ENCODE data around the gene VEPH1. TPM values are rescaled to one million over a fixed set of nuclear protein-coding genes. Genes with fewer than 3 reads are reported as not detected.

The VEPH1 gene
- total RNA-seq, 1 experiment from 2014 or later, result 35.1 TPM

DNA sequence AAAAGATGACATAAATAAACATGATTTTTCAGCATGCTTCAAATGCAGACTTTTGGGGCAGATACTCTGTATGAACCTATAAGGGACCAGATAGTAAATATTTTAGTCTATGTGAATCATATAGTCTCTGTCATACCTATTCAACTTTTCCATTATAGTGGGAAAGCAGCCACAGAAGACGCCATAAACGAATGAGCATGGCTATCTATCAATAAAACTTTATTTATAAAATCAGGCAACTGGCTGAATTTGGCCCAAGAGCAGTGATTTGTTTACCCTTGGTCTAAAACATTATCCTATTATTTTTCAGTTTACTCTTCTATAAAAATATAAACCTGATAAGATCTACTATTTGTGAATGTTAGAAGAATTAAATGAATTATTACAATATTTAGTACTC, 25.9 kb upstream of the VEPH1 start:
- BruUV-seq (replicated peaks), result no TSS peak
- H3K27ac Mint-ChIP-seq (ENCODE audit: unreplicated experiment), result no peak overlapping the region
- no peaks in the 10 kb centered on the region for H3K27me3 Mint-ChIP-seq (ENCODE audit: unreplicated experiment)

GRCh38 chr3:157527131-157527881, 24.1 kb upstream of the VEPH1 start:
- no peaks in the 10 kb centered on the region for H3K36me3 Mint-ChIP-seq (ENCODE audit: insufficient read depth, unreplicated experiment)
- TF ChIP-seq CTCF (IDR thresholded peaks at IDR 0.05; ENCODE audit: unreplicated experiment), result no peak
- CTCF ChIA-PET, result interaction anchor here (0.8 to 1.1 kb wide), 2 partner anchors 27 to 323 kb away, joined by 4 to 7 read pairs; no protein-coding TSS in a partner anchor
- peaks cover 15% of the 10 kb centered on the region for H3K4me1 Mint-ChIP-seq (ENCODE audit: low read depth, unreplicated experiment)
- no peaks in the 10 kb centered on the region for H3K27me3 Mint-ChIP-seq (ENCODE audit: unreplicated experiment)
- H3K4me3 Mint-ChIP-seq (ENCODE audit: low read depth, unreplicated experiment), result no peak overlapping the region
- H3K27ac Mint-ChIP-seq (ENCODE audit: unreplicated experiment), result no peak overlapping the region
- no TSS peak for BruUV-seq (replicated peaks)
- H3K9me3 Mint-ChIP-seq (ENCODE audit: low read depth, unreplicated experiment), result no peaks in the 10 kb centered on the region
- no peak for DNase-seq
- intact Hi-C loops (cut with micrococcal nuclease; ENCODE audit: unreplicated experiment), result no loop called here

More for the DNA sequence above, 25.9 kb upstream of the VEPH1 start:
- CTCF ChIA-PET, result no interaction called here
- DNase-seq, result no peak
- intact Hi-C loops (cut with micrococcal nuclease; ENCODE audit: unreplicated experiment), result no loop called here
- no peaks in the 10 kb centered on the region for H3K36me3 Mint-ChIP-seq (ENCODE audit: insufficient read depth, unreplicated experiment)
- no peaks in the 10 kb centered on the region for H3K9me3 Mint-ChIP-seq (ENCODE audit: low read depth, unreplicated experiment)
- H3K4me3 Mint-ChIP-seq (ENCODE audit: low read depth, unreplicated experiment), result no peak overlapping the region
- peaks cover 7% of the 10 kb centered on the region for H3K4me1 Mint-ChIP-seq (ENCODE audit: low read depth, unreplicated experiment)
- no peak for TF ChIP-seq CTCF (IDR thresholded peaks at IDR 0.05; ENCODE audit: unreplicated experiment)

DNA sequence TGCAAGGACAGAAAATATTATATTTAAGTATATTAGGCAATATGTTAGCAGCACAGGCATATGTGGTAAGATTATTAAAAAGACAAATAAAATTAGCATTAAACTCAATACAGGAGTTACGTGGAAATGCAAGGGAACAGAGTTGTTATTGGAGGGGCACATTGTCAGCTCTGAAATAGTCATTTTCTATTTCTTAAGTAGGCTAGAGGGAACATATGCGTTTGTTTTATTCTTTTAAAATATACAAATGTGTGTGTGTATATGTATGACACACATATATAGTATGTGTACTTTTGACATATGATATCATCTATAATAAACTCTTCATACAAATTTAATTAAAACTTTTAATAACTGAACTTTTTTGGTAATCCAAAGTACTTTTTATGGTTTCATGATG, 22.8 kb upstream of the VEPH1 start:
- CTCF ChIA-PET, result no interaction called here

DNA sequence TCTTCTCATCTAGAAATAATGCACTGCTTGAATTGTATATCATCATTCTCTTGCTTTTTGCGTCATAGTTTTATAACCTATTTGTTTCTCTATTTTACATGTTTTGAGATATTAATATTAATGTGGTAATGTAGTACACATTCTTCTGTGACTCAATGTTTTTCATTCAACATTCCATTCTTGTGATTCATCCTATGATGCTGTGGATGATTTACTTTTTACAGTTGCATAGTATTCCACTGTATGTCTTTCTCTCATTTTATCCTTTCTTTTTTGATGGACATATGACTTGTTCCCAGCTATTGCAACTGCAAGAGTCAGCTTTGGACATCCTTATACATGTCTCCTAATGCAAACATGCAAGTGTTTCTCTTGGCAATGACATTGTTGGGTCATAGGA, 20.6 kb upstream of the VEPH1 start:
- no peak for TF ChIP-seq CTCF (IDR thresholded peaks at IDR 0.05; ENCODE audit: unreplicated experiment)
- no peaks in the 10 kb centered on the region for H3K36me3 Mint-ChIP-seq (ENCODE audit: insufficient read depth, unreplicated experiment)
- H3K4me3 Mint-ChIP-seq (ENCODE audit: low read depth, unreplicated experiment), result no peak overlapping the region
- no peak overlapping the region for H3K27ac Mint-ChIP-seq (ENCODE audit: unreplicated experiment)
- H3K27me3 Mint-ChIP-seq (ENCODE audit: unreplicated experiment), result no peaks in the 10 kb centered on the region
- H3K9me3 Mint-ChIP-seq (ENCODE audit: low read depth, unreplicated experiment), result no peaks in the 10 kb centered on the region
- H3K4me1 Mint-ChIP-seq (ENCODE audit: low read depth, unreplicated experiment), result peaks cover 15% of the 10 kb centered on the region
- intact Hi-C loops (cut with micrococcal nuclease; ENCODE audit: unreplicated experiment), result no loop called here
- DNase-seq, result no peak
- no TSS peak for BruUV-seq (replicated peaks)
- CTCF ChIA-PET, result no interaction called here

More for the DNA sequence above, 22.8 kb upstream of the VEPH1 start:
- TF ChIP-seq CTCF (IDR thresholded peaks at IDR 0.05; ENCODE audit: unreplicated experiment), result no peak
- Mint-ChIP-seq H3K4me3 (ENCODE audit: low read depth, unreplicated experiment) (no peak overlapping the region), H3K9me3 (ENCODE audit: low read depth, unreplicated experiment) (no peaks in the 10 kb centered on the region), H3K36me3 (ENCODE audit: insufficient read depth, unreplicated experiment) (no peaks in the 10 kb centered on the region), H3K27ac (ENCODE audit: unreplicated experiment) (no peak overlapping the region), H3K27me3 (ENCODE audit: unreplicated experiment) (no peaks in the 10 kb centered on the region), H3K4me1 (ENCODE audit: low read depth, unreplicated experiment) (peaks cover 15% of the 10 kb centered on the region)
- BruUV-seq (replicated peaks), result no TSS peak
- DNase-seq, result no peak
- intact Hi-C loops (cut with micrococcal nuclease; ENCODE audit: unreplicated experiment), result no loop called here
